Peyer's patch (tissue), 4 donors: ENCODE results near the gene GABBR2. TPM values are rescaled to one million over a fixed set of nuclear protein-coding genes. Genes with fewer than 3 reads are reported as not detected.
"Not testable (repeated sequence)": the region's sequence is repeated elsewhere in the genome, so short reads cannot be mapped to it uniquely, and the experiment has no call there.

Experiments
- DNase-seq, 3 donors: peaks; one replicate each; pipeline ENCODE4 v3.0.0-alpha.2; 2017 to 2019
- H3K27ac ChIP-seq, 4 donors: fragments of 200-600 bp; sonication (generic); one replicate each; pipeline ENCODE4 v1.5.1; 2016 to 2019
- H3K27me3 ChIP-seq, 2 donors: fragments of 200-600 bp; sonication (generic); one replicate each; pipeline ENCODE4 v1.5.1; 2019
- H3K36me3 ChIP-seq, 3 donors: fragments of 200-600 bp; sonication (generic); one replicate each; pipeline ENCODE4 v1.5.1; 2016 to 2019
- H3K4me1 ChIP-seq, 4 donors: fragments of 200-600 bp; sonication (generic); one replicate each; pipeline ENCODE4 v1.5.1; 2016 to 2019
- H3K4me3 ChIP-seq, 4 donors: fragments of 200-600 bp; sonication (generic); 1 replicate in 3 of 4; 2 replicates in 1 of 4; pipeline ENCODE4 v1.5.1; 2016 to 2019; ENCODE audit warnings: mild to moderate bottlenecking in 1 of 4
- H3K9me3 ChIP-seq, 4 donors: fragments of 200-600 bp; sonication (generic); one replicate each; pipeline ENCODE4 v1.5.1; 2016 to 2019; ENCODE audit warnings: mild to moderate bottlenecking in 1 of 4
- POLR2A ChIP-seq, 2 donors: fragments of 450-650 bp; IDR thresholded peaks; one replicate each; pipeline ENCODE4 v1.5.1; 2017; ENCODE audit warnings: antibody characterized with exemption in 2 of 2, mild to moderate bottlenecking in 2 of 2, moderate library complexity in 2 of 2
- total RNA-seq, 4 donors: library from RNA; depleted of rRNA; stranded (reverse); fragments of >200 nt; gene quantifications; one replicate each; pipeline ENCODE4 v1.1.0, GENCODE V29; 2016
- TF ChIP-seq, protein P1 (sequence below), 6 experiments: fragments of 450-650 bp in 4 of 6; fragments of 200-600 bp in 2 of 6; sonication (generic) in 1 of 6; IDR thresholded peaks; one replicate each; pipeline ENCODE4 v1.5.1; 2017 to 2019; ENCODE audit warnings: antibody characterized with exemption in 6 of 6, mild to moderate bottlenecking in 3 of 6, moderate library complexity in 1 of 6

Gene GABBR2
- total RNA-seq, 4 donors from 2014 or later = not detected

- Histone ChIP-seq H3K9me3 (no peaks in the 10 kb centered on the region), H3K4me1 (no peaks in the 10 kb centered on the region), H3K36me3 (no peaks in the 10 kb centered on the region), H3K27me3 (no peaks in the 10 kb centered on the region), H3K4me3 (no peak overlapping the region), H3K27ac (no peak overlapping the region)
- DNase-seq = no peak
- TF ChIP-seq, protein P1, sequence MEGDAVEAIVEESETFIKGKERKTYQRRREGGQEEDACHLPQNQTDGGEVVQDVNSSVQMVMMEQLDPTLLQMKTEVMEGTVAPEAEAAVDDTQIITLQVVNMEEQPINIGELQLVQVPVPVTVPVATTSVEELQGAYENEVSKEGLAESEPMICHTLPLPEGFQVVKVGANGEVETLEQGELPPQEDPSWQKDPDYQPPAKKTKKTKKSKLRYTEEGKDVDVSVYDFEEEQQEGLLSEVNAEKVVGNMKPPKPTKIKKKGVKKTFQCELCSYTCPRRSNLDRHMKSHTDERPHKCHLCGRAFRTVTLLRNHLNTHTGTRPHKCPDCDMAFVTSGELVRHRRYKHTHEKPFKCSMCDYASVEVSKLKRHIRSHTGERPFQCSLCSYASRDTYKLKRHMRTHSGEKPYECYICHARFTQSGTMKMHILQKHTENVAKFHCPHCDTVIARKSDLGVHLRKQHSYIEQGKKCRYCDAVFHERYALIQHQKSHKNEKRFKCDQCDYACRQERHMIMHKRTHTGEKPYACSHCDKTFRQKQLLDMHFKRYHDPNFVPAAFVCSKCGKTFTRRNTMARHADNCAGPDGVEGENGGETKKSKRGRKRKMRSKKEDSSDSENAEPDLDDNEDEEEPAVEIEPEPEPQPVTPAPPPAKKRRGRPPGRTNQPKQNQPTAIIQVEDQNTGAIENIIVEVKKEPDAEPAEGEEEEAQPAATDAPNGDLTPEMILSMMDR (IDR thresholded peaks at IDR 0.05) = no peak
- TF ChIP-seq POLR2A (IDR thresholded peaks at IDR 0.05) = no peak
These were observed 206.9 kb downstream of the GABBR2 start for GRCh38 chr9:98501819-98502218.

DNA sequence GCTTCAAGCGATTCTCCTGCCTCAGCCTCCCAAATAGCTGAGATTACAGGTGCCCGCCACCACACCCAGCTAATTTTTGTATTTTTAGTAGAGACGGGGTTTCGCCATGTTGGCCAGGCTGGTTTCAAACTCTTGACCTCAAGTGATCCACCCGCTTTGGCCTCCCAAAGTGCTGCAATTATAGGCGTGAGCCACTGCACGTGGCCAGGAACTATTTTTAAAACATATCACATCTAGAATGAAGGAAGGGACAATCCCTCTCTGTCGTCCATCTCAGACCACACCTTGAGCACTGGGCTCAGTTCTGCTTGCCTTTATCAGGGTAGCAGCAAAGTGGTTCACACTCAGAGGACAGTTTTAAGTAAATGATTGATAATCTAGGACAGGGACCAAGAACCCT lies 207.5 kb downstream of the GABBR2 start:
- not testable (repeated sequence) for H3K36me3 ChIP-seq, DNase-seq, H3K9me3 ChIP-seq, H3K27me3 ChIP-seq, H3K27ac ChIP-seq, H3K4me3 ChIP-seq, H3K4me1 ChIP-seq

DNA sequence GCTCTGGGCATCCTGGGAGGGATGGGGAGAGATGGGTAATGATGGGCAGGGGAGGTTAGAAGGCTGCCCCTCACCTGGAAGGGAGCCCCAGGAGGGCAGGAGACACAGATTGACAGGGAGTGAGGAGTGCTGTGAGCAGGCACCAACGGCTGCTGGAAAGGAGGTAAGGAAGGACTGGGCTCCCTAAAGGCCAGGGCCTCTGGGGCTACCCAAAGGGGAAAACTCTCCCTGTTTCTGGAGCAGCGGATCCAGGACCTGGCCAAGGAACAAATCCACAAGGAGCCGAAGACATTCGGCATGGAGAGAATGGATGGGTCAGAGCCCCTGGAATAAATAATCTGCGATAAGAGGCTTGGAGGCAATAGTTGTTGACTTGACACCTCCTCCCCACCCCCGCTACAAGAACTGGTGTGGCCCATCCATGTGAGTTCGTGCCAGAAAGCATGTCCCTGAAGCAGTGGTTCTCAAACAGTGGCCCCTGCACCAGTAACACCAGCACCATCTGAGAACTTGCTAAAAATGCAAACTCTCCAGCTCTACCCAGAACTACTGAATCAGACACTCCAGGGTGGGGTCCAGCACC lies 208.3 kb downstream of the GABBR2 start:
- no peak for DNase-seq
- Histone ChIP-seq H3K4me1 (no peaks in the 10 kb centered on the region), H3K36me3 (no peaks in the 10 kb centered on the region), H3K27ac (no peak overlapping the region), H3K9me3 (no peaks in the 10 kb centered on the region), H3K4me3 (no peak overlapping the region), H3K27me3 (no peaks in the 10 kb centered on the region)
- TF ChIP-seq, protein P1 (IDR thresholded peaks at IDR 0.05) = no peak
- TF ChIP-seq POLR2A (IDR thresholded peaks at IDR 0.05) = no peak

- Histone ChIP-seq H3K9me3 (no peaks in the 10 kb centered on the region), H3K4me3 (no peak overlapping the region), H3K27me3 (no peaks in the 10 kb centered on the region), H3K27ac (no peak overlapping the region), H3K36me3 (no peaks in the 10 kb centered on the region), H3K4me1 (no peaks in the 10 kb centered on the region)
- TF ChIP-seq POLR2A (IDR thresholded peaks at IDR 0.05) = no peak
- TF ChIP-seq, protein P1 (IDR thresholded peaks at IDR 0.05) = no peak
- no peak for DNase-seq
These were observed 213.2 kb downstream of the GABBR2 start for GRCh38 chr9:98495530-98495929.

DNA sequence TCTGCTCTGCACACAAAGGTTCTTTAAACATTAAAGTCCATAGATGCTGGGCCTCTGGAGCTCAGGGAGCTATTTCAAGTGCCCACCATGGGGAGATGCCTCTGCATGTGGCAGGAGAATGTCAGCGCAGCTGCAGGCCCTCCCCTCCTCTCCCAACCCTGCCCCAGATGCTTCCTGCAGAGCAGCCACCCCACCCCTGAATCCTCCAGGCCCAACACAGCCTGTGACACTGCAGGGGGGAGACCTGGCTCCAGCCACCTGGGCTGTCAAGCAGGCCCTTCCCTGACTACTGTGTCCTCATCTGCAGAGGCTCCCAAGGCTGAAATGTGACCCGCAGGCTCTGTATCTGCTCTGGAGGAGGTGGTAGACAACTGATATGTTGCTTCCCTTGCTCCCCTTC lies 213.9 kb downstream of the GABBR2 start:
- Histone ChIP-seq H3K4me3 (no peak overlapping the region), H3K4me1 (no peaks in the 10 kb centered on the region), H3K9me3 (no peaks in the 10 kb centered on the region), H3K27me3 (no peaks in the 10 kb centered on the region), H3K36me3 (no peaks in the 10 kb centered on the region), H3K27ac (no peak overlapping the region)
- TF ChIP-seq, protein P1 (IDR thresholded peaks at IDR 0.05) = no peak
- TF ChIP-seq POLR2A (IDR thresholded peaks at IDR 0.05) = no peak
- no peak for DNase-seq

DNA sequence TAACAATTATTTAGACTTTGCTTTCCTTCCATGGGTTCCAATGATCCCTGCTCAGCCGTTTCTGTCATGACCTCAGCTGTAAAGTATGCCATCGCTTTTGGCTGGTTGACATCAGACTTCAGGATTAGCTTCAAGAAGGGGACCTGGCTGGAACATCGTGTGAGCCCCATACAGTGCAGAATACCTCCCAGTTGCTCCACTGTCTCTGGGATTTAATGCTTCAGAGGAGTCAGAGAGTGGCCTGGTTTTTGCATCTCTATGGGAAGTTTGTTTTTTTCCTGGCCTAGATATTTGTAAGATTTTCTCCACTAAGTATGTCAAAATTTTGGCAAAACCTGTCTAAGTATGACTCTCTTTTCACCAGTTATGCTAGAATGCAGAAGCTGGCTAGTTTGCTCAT lies 216.9 kb downstream of the GABBR2 start:
- Histone ChIP-seq H3K36me3 (no peaks in the 10 kb centered on the region), H3K4me1 (no peaks in the 10 kb centered on the region), H3K27ac (no peak overlapping the region), H3K27me3 (no peaks in the 10 kb centered on the region), H3K9me3 (no peaks in the 10 kb centered on the region), H3K4me3 (no peak overlapping the region)
- DNase-seq = no peak
- TF ChIP-seq, protein P1 (IDR thresholded peaks at IDR 0.05) = no peak
- no peak for TF ChIP-seq POLR2A (IDR thresholded peaks at IDR 0.05)
